HepG2 (cell line): Measurements from ENCODE around the gene THOC6. TPM values are rescaled to one million over a fixed set of nuclear protein-coding genes. Genes with fewer than 3 reads are reported as not detected.

Experiments
- MEIS1 ChIP-seq: sonication (generic); formaldehyde crosslinking; IDR thresholded peaks from 2 replicates; pipeline ENCODE4 v1.9.0; 2021; ENCODE audit warnings: mild to moderate bottlenecking, missing genetic modification reagents, moderate library complexity, borderline replicate concordance
- NR2F1 ChIP-seq, 2 experiments: fragments of 450-650 bp in 1 of 2; formaldehyde crosslinking in 1 of 2; IDR thresholded peaks; 2 replicates each; pipeline versions ENCODE4 v1.5.0 to v1.6.1; 2016 to 2020; ENCODE audit warnings: mild to moderate bottlenecking in 1 of 2, missing compliant biosample characterization in 1 of 2, missing genetic modification reagents in 1 of 2, moderate library complexity in 1 of 2
- PHF21A ChIP-seq: sonication (generic); formaldehyde crosslinking; IDR thresholded peaks from 2 replicates; pipeline ENCODE4 v1.5.0; 2020; ENCODE audit warnings: mild to moderate bottlenecking, missing genetic modification reagents
- POLR2G ChIP-seq: fragments of 200-400 bp; formaldehyde crosslinking; IDR thresholded peaks from 2 replicates; pipeline ENCODE4 v1.6.1; 2018; ENCODE audit warnings: mild to moderate bottlenecking, low read depth, low read length, moderate library complexity
- SAP130 ChIP-seq: IDR thresholded peaks from 2 replicates; pipeline ENCODE4 v1.6.1; 2016; ENCODE audit warnings: low read depth
- SP4 ChIP-seq: sonication (generic); formaldehyde crosslinking; IDR thresholded peaks from 2 replicates; pipeline ENCODE4 v1.8.1; 2023; ENCODE audit warnings: mild to moderate bottlenecking, missing genetic modification reagents
- SP5 ChIP-seq: IDR thresholded peaks from 2 replicates; pipeline ENCODE4 v1.6.1; 2016; ENCODE audit warnings: low read depth, borderline replicate concordance
- ZFX ChIP-seq: sonication (generic); formaldehyde crosslinking; IDR thresholded peaks from 2 replicates; pipeline ENCODE4 v1.4.0; 2020; ENCODE audit warnings: mild to moderate bottlenecking, low read depth, missing genetic modification reagents, moderate library complexity
- ZNF138 ChIP-seq: sonication (generic); formaldehyde crosslinking; IDR thresholded peaks from 2 replicates; pipeline ENCODE4 v1.5.0; 2020; ENCODE audit warnings: mild to moderate bottlenecking, low read depth, missing genetic modification reagents
- ZNF253 ChIP-seq: sonication (generic); formaldehyde crosslinking; IDR thresholded peaks from 2 replicates; pipeline ENCODE4 v1.8.0; 2022; ENCODE audit warnings: mild to moderate bottlenecking, missing genetic modification reagents, borderline replicate concordance
- ZNF3 ChIP-seq: IDR thresholded peaks from 2 replicates; pipeline ENCODE4 v1.7.0; 2017; ENCODE audit warnings: inconsistent platforms
- ZNF552 ChIP-seq: sonication (generic); formaldehyde crosslinking; IDR thresholded peaks from 2 replicates; pipeline ENCODE4 v1.9.0; 2022; ENCODE audit warnings: missing genetic modification reagents, mild to moderate bottlenecking, borderline replicate concordance
- ZNF737 ChIP-seq: sonication (generic); formaldehyde crosslinking; IDR thresholded peaks from 2 replicates; pipeline ENCODE4 v1.5.0; 2020; ENCODE audit warnings: missing genetic modification reagents, mild to moderate bottlenecking, borderline replicate concordance
- ZNF841 ChIP-seq: sonication (generic); formaldehyde crosslinking; IDR thresholded peaks from 2 replicates; pipeline ENCODE4 v1.8.1; 2023; ENCODE audit warnings: missing genetic modification reagents, borderline replicate concordance
- polyA plus RNA-seq, 8 experiments: library from polyadenylated mRNA; depleted of rRNA in 3 of 8; stranded (reverse) in 7 of 8; unstranded in 1 of 8; fragments of >200 nt; fragmentation: Illumina TruSeq in 4 of 8; extraction: Trizol in 4 of 8; gene quantifications; 2 replicates each; pipeline versions ENCODE4 v1.2.1 to v1.2.3, GENCODE V29; 2011 to 2016; ENCODE audit warnings: low read depth in 4 of 8, missing spikeins in 1 of 8, mixed read lengths in 1 of 8; ENCODE audit not compliant: insufficient read depth in 1 of 8
- total RNA-seq, 5 experiments: library from RNA; depleted of rRNA; stranded (reverse); fragments of >200 nt; fragmentation: Illumina TruSeq; extraction: Trizol; gene quantifications; 2 replicates each; pipeline ENCODE4 v1.2.3, GENCODE V29; 2016; ENCODE audit warnings: low read depth in 1 of 5
- TF ChIP-seq, protein P1 (sequence below): sonication (generic); formaldehyde crosslinking; IDR thresholded peaks from 2 replicates; pipeline ENCODE4 v1.4.0; 2020; ENCODE audit warnings: mild to moderate bottlenecking, missing genetic modification reagents
- TF ChIP-seq, protein P2 (sequence below): sonication (generic); formaldehyde crosslinking; IDR thresholded peaks from 2 replicates; pipeline ENCODE4 v1.8.0; 2022; ENCODE audit warnings: missing genetic modification reagents, mild to moderate bottlenecking, moderate library complexity, borderline replicate concordance
- TF ChIP-seq, protein P3 (sequence below): sonication (generic); formaldehyde crosslinking; IDR thresholded peaks from 2 replicates; pipeline ENCODE4 v1.4.0; 2020; ENCODE audit warnings: low read depth, missing genetic modification reagents

THOC6 gene
- total and polyA plus RNA-seq, 2 of the 13 experiments (the other 11 are each of a cell fraction or from before 2014, with no cell fraction given) = 32.1 to 37.0 TPM

- TF ChIP-seq ZNF138 (CRISPR knock-in tag) (no peak), POLR2G (peak; percentile 79), SP5 (peak; percentile 73), MEIS1 (CRISPR knock-in tag) (no peak), ZFX (peak; percentile 61), ZNF3 (CRISPR knock-in tag) (no peak), ZNF552 (CRISPR knock-in tag) (no peak), ZNF841 (CRISPR knock-in tag) (no peak), SP4 (peak; percentile 42), PHF21A (CRISPR knock-in tag) (peak; percentile 84), ZNF253 (no peak), SAP130 (CRISPR knock-in tag) (peak; percentile 94), ZNF737 (CRISPR knock-in tag) (no peak; the same call in 1 of the 2 replicates), NR2F1 (CRISPR knock-in tag; IDR thresholded peaks at IDR 0.05) (peak; percentile 32 to 48; a peak in 3 of 4 replicates)
- TF ChIP-seq, protein P1, sequence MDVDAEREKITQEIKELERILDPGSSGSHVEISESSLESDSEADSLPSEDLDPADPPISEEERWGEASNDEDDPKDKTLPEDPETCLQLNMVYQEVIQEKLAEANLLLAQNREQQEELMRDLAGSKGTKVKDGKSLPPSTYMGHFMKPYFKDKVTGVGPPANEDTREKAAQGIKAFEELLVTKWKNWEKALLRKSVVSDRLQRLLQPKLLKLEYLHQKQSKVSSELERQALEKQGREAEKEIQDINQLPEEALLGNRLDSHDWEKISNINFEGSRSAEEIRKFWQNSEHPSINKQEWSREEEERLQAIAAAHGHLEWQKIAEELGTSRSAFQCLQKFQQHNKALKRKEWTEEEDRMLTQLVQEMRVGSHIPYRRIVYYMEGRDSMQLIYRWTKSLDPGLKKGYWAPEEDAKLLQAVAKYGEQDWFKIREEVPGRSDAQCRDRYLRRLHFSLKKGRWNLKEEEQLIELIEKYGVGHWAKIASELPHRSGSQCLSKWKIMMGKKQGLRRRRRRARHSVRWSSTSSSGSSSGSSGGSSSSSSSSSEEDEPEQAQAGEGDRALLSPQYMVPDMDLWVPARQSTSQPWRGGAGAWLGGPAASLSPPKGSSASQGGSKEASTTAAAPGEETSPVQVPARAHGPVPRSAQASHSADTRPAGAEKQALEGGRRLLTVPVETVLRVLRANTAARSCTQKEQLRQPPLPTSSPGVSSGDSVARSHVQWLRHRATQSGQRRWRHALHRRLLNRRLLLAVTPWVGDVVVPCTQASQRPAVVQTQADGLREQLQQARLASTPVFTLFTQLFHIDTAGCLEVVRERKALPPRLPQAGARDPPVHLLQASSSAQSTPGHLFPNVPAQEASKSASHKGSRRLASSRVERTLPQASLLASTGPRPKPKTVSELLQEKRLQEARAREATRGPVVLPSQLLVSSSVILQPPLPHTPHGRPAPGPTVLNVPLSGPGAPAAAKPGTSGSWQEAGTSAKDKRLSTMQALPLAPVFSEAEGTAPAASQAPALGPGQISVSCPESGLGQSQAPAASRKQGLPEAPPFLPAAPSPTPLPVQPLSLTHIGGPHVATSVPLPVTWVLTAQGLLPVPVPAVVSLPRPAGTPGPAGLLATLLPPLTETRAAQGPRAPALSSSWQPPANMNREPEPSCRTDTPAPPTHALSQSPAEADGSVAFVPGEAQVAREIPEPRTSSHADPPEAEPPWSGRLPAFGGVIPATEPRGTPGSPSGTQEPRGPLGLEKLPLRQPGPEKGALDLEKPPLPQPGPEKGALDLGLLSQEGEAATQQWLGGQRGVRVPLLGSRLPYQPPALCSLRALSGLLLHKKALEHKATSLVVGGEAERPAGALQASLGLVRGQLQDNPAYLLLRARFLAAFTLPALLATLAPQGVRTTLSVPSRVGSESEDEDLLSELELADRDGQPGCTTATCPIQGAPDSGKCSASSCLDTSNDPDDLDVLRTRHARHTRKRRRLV (CRISPR knock-in tag) = no peak
- TF ChIP-seq, protein P2, sequence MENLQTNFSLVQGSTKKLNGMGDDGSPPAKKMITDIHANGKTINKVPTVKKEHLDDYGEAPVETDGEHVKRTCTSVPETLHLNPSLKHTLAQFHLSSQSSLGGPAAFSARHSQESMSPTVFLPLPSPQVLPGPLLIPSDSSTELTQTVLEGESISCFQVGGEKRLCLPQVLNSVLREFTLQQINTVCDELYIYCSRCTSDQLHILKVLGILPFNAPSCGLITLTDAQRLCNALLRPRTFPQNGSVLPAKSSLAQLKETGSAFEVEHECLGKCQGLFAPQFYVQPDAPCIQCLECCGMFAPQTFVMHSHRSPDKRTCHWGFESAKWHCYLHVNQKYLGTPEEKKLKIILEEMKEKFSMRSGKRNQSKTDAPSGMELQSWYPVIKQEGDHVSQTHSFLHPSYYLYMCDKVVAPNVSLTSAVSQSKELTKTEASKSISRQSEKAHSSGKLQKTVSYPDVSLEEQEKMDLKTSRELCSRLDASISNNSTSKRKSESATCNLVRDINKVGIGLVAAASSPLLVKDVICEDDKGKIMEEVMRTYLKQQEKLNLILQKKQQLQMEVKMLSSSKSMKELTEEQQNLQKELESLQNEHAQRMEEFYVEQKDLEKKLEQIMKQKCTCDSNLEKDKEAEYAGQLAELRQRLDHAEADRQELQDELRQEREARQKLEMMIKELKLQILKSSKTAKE (CRISPR knock-in tag) = peak; percentile 70
- TF ChIP-seq, protein P3, sequence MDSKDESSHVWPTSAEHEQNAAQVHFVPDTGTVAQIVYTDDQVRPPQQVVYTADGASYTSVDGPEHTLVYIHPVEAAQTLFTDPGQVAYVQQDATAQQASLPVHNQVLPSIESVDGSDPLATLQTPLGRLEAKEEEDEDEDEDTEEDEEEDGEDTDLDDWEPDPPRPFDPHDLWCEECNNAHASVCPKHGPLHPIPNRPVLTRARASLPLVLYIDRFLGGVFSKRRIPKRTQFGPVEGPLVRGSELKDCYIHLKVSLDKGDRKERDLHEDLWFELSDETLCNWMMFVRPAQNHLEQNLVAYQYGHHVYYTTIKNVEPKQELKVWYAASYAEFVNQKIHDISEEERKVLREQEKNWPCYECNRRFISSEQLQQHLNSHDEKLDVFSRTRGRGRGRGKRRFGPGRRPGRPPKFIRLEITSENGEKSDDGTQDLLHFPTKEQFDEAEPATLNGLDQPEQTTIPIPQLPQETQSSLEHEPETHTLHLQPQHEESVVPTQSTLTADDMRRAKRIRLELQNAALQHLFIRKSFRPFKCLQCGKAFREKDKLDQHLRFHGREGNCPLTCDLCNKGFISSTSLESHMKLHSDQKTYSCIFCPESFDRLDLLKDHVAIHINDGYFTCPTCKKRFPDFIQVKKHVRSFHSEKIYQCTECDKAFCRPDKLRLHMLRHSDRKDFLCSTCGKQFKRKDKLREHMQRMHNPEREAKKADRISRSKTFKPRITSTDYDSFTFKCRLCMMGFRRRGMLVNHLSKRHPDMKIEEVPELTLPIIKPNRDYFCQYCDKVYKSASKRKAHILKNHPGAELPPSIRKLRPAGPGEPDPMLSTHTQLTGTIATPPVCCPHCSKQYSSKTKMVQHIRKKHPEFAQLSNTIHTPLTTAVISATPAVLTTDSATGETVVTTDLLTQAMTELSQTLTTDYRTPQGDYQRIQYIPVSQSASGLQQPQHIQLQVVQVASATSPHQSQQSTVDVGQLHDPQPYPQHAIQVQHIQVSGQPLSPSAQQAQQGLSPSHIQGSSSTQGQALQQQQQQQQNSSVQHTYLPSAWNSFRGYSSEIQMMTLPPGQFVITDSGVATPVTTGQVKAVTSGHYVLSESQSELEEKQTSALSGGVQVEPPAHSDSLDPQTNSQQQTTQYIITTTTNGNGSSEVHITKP (CRISPR knock-in tag) = peak; percentile 55; the same call in 1 of the 2 replicates
Measured at GRCh38 chr16:3065069-3065741, 41.4 kb downstream of the THOC6 start, which contains the start of gene IL32 (continued).
